ENCODE data around the gene ABCA8. TPM values are rescaled to one million over a fixed set of nuclear protein-coding genes. Genes with fewer than 3 reads are reported as not detected.

ABCA8 gene
- total and polyA plus RNA-seq, 11 donors = 13.4 to 71.0 (median 35.4) TPM

DNA sequence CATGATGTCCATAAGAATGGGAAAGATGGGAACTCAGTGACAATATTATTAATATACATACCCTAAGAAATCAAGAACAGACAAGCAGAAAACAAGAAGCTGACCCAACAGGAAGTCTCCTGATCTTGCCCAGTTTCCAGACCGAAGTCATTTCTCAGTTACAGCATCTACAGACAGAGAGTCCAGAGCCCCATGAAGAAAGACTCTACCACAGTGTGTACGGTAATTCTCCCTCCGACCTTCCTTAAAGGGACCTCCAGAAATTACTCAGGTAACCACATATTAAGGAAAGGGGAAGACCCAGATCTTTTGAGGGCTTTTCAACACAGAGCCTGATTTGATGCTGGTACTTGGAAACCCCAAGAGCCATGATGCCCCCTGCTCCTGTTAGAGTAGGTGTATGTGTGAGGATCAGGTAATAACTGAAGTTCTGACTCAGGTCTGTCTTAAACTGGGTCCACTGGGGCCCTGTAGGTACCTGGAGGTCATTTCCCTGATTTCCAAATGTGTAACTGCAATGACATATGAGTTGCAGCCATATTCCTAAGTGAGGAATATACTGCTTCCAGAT lies 132.4 kb downstream of the ABCA8 start:
- Histone ChIP-seq H3K4me1 (peaks cover 0 to 20% (median 0%) of the 10 kb centered on the region in 12 donors), H3K27ac (peak overlapping the region in 3 of 12 donors; percentile 0 to 64 (median 18)), H3K4me3 (peak overlapping the region in 2 of 12 donors; percentile 19 to 35), H3K27me3 (no peaks in the 10 kb centered on the region), H3K9me3 (no peaks in the 10 kb centered on the region), H3K36me3 (no peaks in the 10 kb centered on the region)
- peak in 1 of 4 donors; percentile 34 for ATAC-seq
- intact Hi-C loops (cut with DNase I) = no loop called here
- WGBS, 4 donors = 75 to 90% (median 87%) methylated on average over 3 of the region's 3 CpGs
- DNase-seq = no peak
- TF ChIP-seq CTCF (IDR thresholded peaks at IDR 0.05) (no peak), POLR2A (IDR thresholded peaks at IDR 0.05) (no peak)

DNA sequence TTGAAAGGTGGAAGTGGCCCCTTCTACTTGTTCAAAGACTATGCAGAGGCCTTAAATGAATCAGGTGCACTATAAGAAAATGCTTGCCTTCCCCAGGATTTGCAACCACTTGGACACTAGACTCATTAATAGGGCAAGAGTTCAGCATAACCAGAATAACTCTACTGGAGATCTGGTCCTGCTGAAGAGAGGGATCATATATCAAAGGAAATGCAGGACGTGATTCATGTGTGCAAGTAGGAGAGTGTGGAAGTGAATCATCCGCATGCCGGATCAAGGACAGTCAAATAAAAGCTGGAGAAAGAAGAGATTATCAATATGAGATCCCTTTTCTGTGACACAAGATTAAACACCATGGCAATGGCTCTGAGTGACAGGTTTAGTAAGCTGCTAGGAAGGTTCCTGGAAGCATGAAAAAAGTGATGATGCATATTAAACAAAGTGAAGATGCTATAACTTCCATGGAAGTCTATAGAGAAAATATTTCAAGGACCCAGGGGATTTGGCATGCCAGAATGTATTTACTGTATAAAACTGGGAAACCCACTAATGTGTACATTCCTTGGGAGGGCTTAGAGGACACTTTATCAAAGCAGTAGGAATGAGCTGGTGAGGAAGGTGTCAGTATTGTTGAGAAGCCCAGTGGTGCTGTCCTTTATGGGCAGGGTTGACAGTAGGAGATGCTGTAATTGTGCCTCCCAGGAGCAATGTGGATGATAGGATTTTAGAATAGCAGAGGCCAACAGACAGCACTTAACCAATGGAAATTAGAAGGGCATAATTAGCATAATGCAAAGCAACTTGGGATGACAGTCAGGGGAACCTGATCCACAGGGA lies 133.1 kb downstream of the ABCA8 start:
- TF ChIP-seq CTCF (IDR thresholded peaks at IDR 0.05) = no peak
- no peak for TF ChIP-seq POLR2A (IDR thresholded peaks at IDR 0.05)
- H3K4me3 ChIP-seq = no peak overlapping the region
- H3K36me3 ChIP-seq = no peaks in the 10 kb centered on the region
- no peaks in the 10 kb centered on the region for H3K9me3 ChIP-seq
- peak in 2 of 4 donors; percentile 55 to 73 for ATAC-seq
- peak overlapping the region in 3 of 12 donors; percentile 21 to 64 (median 35) for H3K27ac ChIP-seq
- DNase-seq = no peak
- WGBS, 4 donors = 20 to 36% (median 28%) methylated on average over 3 of the region's 3 CpGs
- H3K27me3 ChIP-seq = peaks cover 0 to under 1% (median 0%) of the 10 kb centered on the region in 9 donors
- intact Hi-C loops (cut with DNase I) = no loop called here
- H3K4me1 ChIP-seq = peaks cover 0 to 20% (median 0%) of the 10 kb centered on the region in 12 donors

DNA sequence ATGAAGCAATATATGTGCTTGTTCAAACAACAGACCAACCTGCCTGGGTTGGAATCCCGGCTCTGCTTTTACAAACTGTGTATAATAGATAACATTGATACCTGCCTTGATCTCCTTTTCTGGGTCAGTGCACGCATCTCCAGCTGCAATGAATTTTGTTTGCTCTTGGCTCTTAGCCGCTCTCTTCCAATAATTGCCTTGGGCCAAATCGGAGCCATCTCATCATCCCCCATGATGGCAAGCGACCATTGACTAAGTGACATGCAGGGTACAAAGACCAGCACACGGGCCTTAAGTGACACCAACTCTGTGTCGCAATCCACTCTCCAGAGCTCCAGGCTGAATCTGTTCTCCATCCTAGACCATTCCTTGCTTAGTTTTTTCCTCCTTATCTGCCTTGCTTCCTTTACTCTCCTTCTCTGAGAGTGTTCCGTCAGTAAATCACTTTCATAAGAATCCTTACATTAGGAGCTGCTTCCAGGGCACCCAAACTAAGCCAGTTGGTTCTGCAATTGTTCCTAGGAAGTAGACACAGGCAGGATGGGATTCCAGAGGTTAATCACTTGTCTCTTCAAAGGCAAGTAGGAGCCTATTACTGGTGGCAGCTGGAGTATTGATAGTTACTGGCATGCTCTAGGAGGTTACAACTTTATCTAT lies 134.2 kb downstream of the ABCA8 start:
- intact Hi-C loops (cut with DNase I) = no loop called here
- WGBS, 4 donors = 75 to 79% (median 76%) methylated on average over 8 of the region's 8 CpGs
- Histone ChIP-seq H3K4me1 (peaks cover 0 to 20% (median 0%) of the 10 kb centered on the region in 12 donors), H3K27ac (peak overlapping the region in 4 of 12 donors; percentile 21 to 37 (median 30)), H3K36me3 (no peaks in the 10 kb centered on the region), H3K27me3 (peaks cover 0 to 3% (median 0%) of the 10 kb centered on the region in 9 donors), H3K9me3 (no peaks in the 10 kb centered on the region), H3K4me3 (no peak overlapping the region)
- DNase-seq (no peak), ATAC-seq (peak in 1 of 4 donors; percentile 42)
- TF ChIP-seq POLR2A (IDR thresholded peaks at IDR 0.05) = no peak
- TF ChIP-seq CTCF (IDR thresholded peaks at IDR 0.05) = no peak

- ATAC-seq = no peak
- DNase-seq = no peak
- intact Hi-C loops (cut with DNase I) = no loop called here
- no peak for TF ChIP-seq POLR2A (IDR thresholded peaks at IDR 0.05)
- no peak for TF ChIP-seq CTCF (IDR thresholded peaks at IDR 0.05)
- Histone ChIP-seq H3K9me3 (no peaks in the 10 kb centered on the region), H3K27me3 (peaks cover 0 to 3% (median 0%) of the 10 kb centered on the region in 9 donors), H3K4me1 (peaks cover 0 to 20% (median 0%) of the 10 kb centered on the region in 12 donors), H3K4me3 (no peak overlapping the region), H3K36me3 (no peaks in the 10 kb centered on the region), H3K27ac (peak overlapping the region in 2 of 12 donors; percentile 21 to 35)
- 62 to 77% (median 72%) methylated on average over 5 of the region's 5 CpGs for WGBS, 4 donors
Observed at GRCh38 chr17:68820476-68820824, 134.7 kb downstream of the ABCA8 start.

Measured in heart left ventricle (tissue), 16 donors.